Endothelial cell of umbilical vein (primary cell): ENCODE measurements around the gene JAKMIP3. TPM values are rescaled to one million over a fixed set of nuclear protein-coding genes. Genes with fewer than 3 reads are reported as not detected.

Experiments
- BruUV-seq: library from RNA; stranded (reverse); fragments of 400-500 nt; replicated peaks from 2 replicates; lab custom pipeline; 2021; lab: Mats Ljungman, UMichigan
- CTCF ChIA-PET: fragments of 300-600, 350-600 bp; sonication (Branson Sonifier 250); formaldehyde crosslinking; loops from one replicate; lab custom pipeline; 2021; ENCODE audit warnings: antibody characterized with exemption, inconsistent platforms; lab: Charles Lee
- POLR2A ChIA-PET: fragments of 300-600, 350-600 bp; sonication (Branson Sonifier 250); formaldehyde crosslinking; loops from one replicate; lab custom pipeline; 2021; ENCODE audit warnings: antibody characterized with exemption, inconsistent platforms; lab: Charles Lee
- DNase-seq: peaks from one replicate; pipeline ENCODE4 v3.0.0-alpha.2; 2011; ENCODE audit warnings: low read depth, low spot score
- FAIRE-seq: peaks from 2 replicates; lab custom pipeline; 2011; peaks lifted over from hg19 to GRCh38; lab: Jason Lieb, UNC
- H2AFZ ChIP-seq: 2 replicates; pipeline ENCODE4 v1.6.0; 2012; ENCODE audit warnings: low read depth, low read length, control low read depth, inconsistent platforms
- H3K27ac ChIP-seq: 2 replicates; pipeline ENCODE4 v1.5.1; 2011; ENCODE audit warnings: low read depth, mild to moderate bottlenecking, control low read depth, low read length, moderate library complexity; ENCODE audit not compliant: insufficient read depth
- H3K27me3 ChIP-seq, 2 experiments: 2 replicates each; pipeline versions ENCODE4 v1.6.0 to v1.6.1; 2011; ENCODE audit warnings: low read length in 2 of 2, mixed read lengths in 1 of 2; ENCODE audit not compliant: control insufficient read depth in 2 of 2, insufficient read depth in 2 of 2
- H3K36me3 ChIP-seq, 2 experiments: 2 replicates in 1 of 2; 3 replicates in 1 of 2; pipeline ENCODE4 v1.5.1; 2011; ENCODE audit warnings: low read length in 2 of 2, mild to moderate bottlenecking in 1 of 2, moderate library complexity in 1 of 2; ENCODE audit not compliant: control insufficient read depth in 2 of 2, insufficient read depth in 2 of 2; ENCODE audit errors: extremely low read depth in 1 of 2
- H3K4me1 ChIP-seq: 3 replicates; pipeline ENCODE4 v1.5.1; 2011; ENCODE audit warnings: mild to moderate bottlenecking, low read length; ENCODE audit not compliant: control insufficient read depth, insufficient read depth; ENCODE audit errors: extremely low read depth
- H3K4me2 ChIP-seq: 2 replicates; pipeline ENCODE4 v1.6.1; 2011; ENCODE audit warnings: low read length, control low read depth, mixed read lengths; ENCODE audit not compliant: insufficient read depth
- H3K4me3 ChIP-seq, 3 experiments: fragments of 200-600 bp in 1 of 3; sonication (generic), shearing (Covaris generic) in 1 of 3; replicated peaks in 1 of 3; 2 replicates each; pipeline ENCODE4 v1.5.1; 2011 to 2016; ENCODE audit warnings: control low read depth in 3 of 3, low read length in 3 of 3, mild to moderate bottlenecking in 2 of 3, inconsistent platforms in 1 of 3, low read depth in 1 of 3, moderate library complexity in 1 of 3; ENCODE audit not compliant: insufficient read depth in 1 of 3
- H3K79me2 ChIP-seq: 2 replicates; pipeline ENCODE4 v1.6.0; 2012; ENCODE audit warnings: low read length, inconsistent platforms; ENCODE audit not compliant: control insufficient read depth, insufficient read depth
- H3K9ac ChIP-seq: replicated peaks from 2 replicates; pipeline ENCODE3; 2011; ENCODE audit warnings: low read length, control low read depth; ENCODE audit not compliant: insufficient read depth; ENCODE audit errors: extremely low read depth
- H3K9me1 ChIP-seq: replicated peaks from 3 replicates; pipeline ENCODE4 v1.6.0; 2011; ENCODE audit warnings: mild to moderate bottlenecking, low read length; ENCODE audit not compliant: control insufficient read depth, insufficient read depth; ENCODE audit errors: extremely low read depth
- H3K9me3 ChIP-seq: replicated peaks from 2 replicates; pipeline ENCODE4 v1.5.1; 2012; ENCODE audit warnings: low read length, inconsistent platforms; ENCODE audit not compliant: control insufficient read depth, insufficient read depth
- H4K20me1 ChIP-seq: replicated peaks from 2 replicates; pipeline ENCODE3; 2011; ENCODE audit warnings: mild to moderate bottlenecking, low read length; ENCODE audit not compliant: control insufficient read depth, insufficient read depth; ENCODE audit errors: extremely low read depth
- CTCF ChIP-seq, 2 donors: IDR thresholded peaks; 1 replicate in 1 of 2; 2 replicates in 1 of 2; pipeline ENCODE4 v1.5.1; 2011; ENCODE audit warnings: low read length in 2 of 2, mild to moderate bottlenecking in 2 of 2, moderate library complexity in 2 of 2, control low read depth in 1 of 2, inconsistent platforms in 1 of 2, low read depth in 1 of 2; ENCODE audit not compliant: insufficient read depth in 1 of 2; ENCODE audit errors: extremely low read depth in 1 of 2
- GATA2 ChIP-seq: IDR thresholded peaks from 2 replicates; pipeline ENCODE4 v1.7.0; 2011; ENCODE audit warnings: low read depth, mild to moderate bottlenecking, moderate library complexity, mixed read lengths, low read length; ENCODE audit not compliant: insufficient read length, insufficient read depth
- JUN ChIP-seq: IDR thresholded peaks from 2 replicates; pipeline ENCODE4 v1.6.1; 2011; ENCODE audit warnings: borderline replicate concordance, low read depth; ENCODE audit not compliant: insufficient read length, insufficient read depth
- MAX ChIP-seq: IDR thresholded peaks from 2 replicates; pipeline ENCODE4 v1.6.1; 2011; ENCODE audit not compliant: insufficient read depth, insufficient read length
- MYC ChIP-seq: IDR thresholded peaks from one replicate; pipeline ENCODE4 v1.6.1; 2011; ENCODE audit warnings: mild to moderate bottlenecking, low read depth, low read length
- POLR2A ChIP-seq: IDR thresholded peaks from 2 replicates; pipeline ENCODE4 v1.6.1; 2012; ENCODE audit warnings: low read depth, mild to moderate bottlenecking, control low read depth, low read length
- POLR2AphosphoS5 ChIP-seq: IDR thresholded peaks from 2 replicates; pipeline ENCODE4 v1.6.1; 2012; ENCODE audit warnings: low read depth, mild to moderate bottlenecking, control low read depth, low read length, moderate library complexity; ENCODE audit not compliant: insufficient read depth
- dilution Hi-C: fragments of 300-500 bp; cut with MboI; formaldehyde crosslinking; loops from one replicate; pipeline ENCODE4 v1.15.0; 2019; ENCODE audit warnings: low sequenced_read_pairs; ENCODE audit not compliant: extremely low pct_ligation_motif_present
- intact Hi-C: fragments of 100-400 bp; cut with micrococcal nuclease; formaldehyde crosslinking; loops from one replicate; pipeline ENCODE4 v1.10.0; 2022
- polyA plus RNA-seq, 4 experiments: library from polyadenylated mRNA; depleted of rRNA in 3 of 4; stranded (reverse) in 3 of 4; unstranded in 1 of 4; fragments of >200 nt; gene quantifications; 2 replicates each; pipeline versions ENCODE4 v1.2.1 to v1.2.3, GENCODE V29; 2011 to 2012; ENCODE audit warnings: missing spikeins in 1 of 4
- total RNA-seq: library from RNA; stranded (reverse); gene quantifications from 2 replicates; pipeline ENCODE4 v1.2.3, GENCODE V29; 2021

JAKMIP3 gene
- total and polyA plus RNA-seq, 2 donors (not counting 3 experiments of a cell fraction or from before 2014, with no cell fraction given), result 0.01 TPM; not detected in 1

- no peak for DNase-seq
- H2AFZ ChIP-seq, result no peak overlapping the region
- H4K20me1 ChIP-seq, result no peaks in the 10 kb centered on the region
- H3K4me2 ChIP-seq, result no peak overlapping the region
- H3K4me1 ChIP-seq, result no peaks in the 10 kb centered on the region
- no peaks in the 10 kb centered on the region for H3K79me2 ChIP-seq
- H3K9me1 ChIP-seq, result no peaks in the 10 kb centered on the region
- no peaks in the 10 kb centered on the region for H3K27me3 ChIP-seq
- no peak for FAIRE-seq
- no peaks in the 10 kb centered on the region for H3K9me3 ChIP-seq
- H3K4me3 ChIP-seq, result no peak overlapping the region
- intact Hi-C loops (no loop called here), dilution Hi-C loops (no loop called here)
- POLR2A ChIA-PET, result no interaction called here
- no peak for TF ChIP-seq JUN
- no peak for TF ChIP-seq MAX
- no peak for TF ChIP-seq GATA2
- no peak for TF ChIP-seq POLR2AphosphoS5
- TF ChIP-seq CTCF (IDR thresholded peaks at IDR 0.05; ENCODE audit: extremely low read depth in 1 of 2, insufficient read depth in 1 of 2, low read depth in 1 of 2, low read length in 2 of 2), result no peak
- TF ChIP-seq POLR2A, result no peak
- H3K36me3 ChIP-seq, result no peaks in the 10 kb centered on the region
- no TSS peak for BruUV-seq
- CTCF ChIA-PET, result no interaction called here
- H3K9ac ChIP-seq, result no peak overlapping the region
- no peak overlapping the region for H3K27ac ChIP-seq
Observed at GRCh38 chr10:132112611-132113010, 46.9 kb downstream of the JAKMIP3 start.

GRCh38 chr10:132113206-132113605 is 47.5 kb downstream of the JAKMIP3 start:
- CTCF ChIA-PET, result no interaction called here
- intact Hi-C loops, result no loop called here
- no peak for FAIRE-seq
- no peak for TF ChIP-seq MAX
- TF ChIP-seq MYC, result no peak
- TF ChIP-seq POLR2A, result no peak
- TF ChIP-seq CTCF (IDR thresholded peaks at IDR 0.05; ENCODE audit: extremely low read depth in 1 of 2, insufficient read depth in 1 of 2, low read depth in 1 of 2, low read length in 2 of 2), result no peak
- POLR2A ChIA-PET, result no interaction called here
- H3K27me3 ChIP-seq, result no peaks in the 10 kb centered on the region
- no peak overlapping the region for H3K4me3 ChIP-seq
- no TSS peak for BruUV-seq
- no peaks in the 10 kb centered on the region for H4K20me1 ChIP-seq
- H3K4me1 ChIP-seq, result no peaks in the 10 kb centered on the region
- dilution Hi-C loops, result no loop called here
- H3K27ac ChIP-seq, result no peak overlapping the region
- no peaks in the 10 kb centered on the region for H3K9me1 ChIP-seq
- H3K9me3 ChIP-seq, result no peaks in the 10 kb centered on the region
- no peaks in the 10 kb centered on the region for H3K79me2 ChIP-seq
- H3K36me3 ChIP-seq, result no peaks in the 10 kb centered on the region
- DNase-seq, result no peak
- H3K4me2 ChIP-seq, result no peak overlapping the region
- H3K9ac ChIP-seq, result no peak overlapping the region
- H2AFZ ChIP-seq, result no peak overlapping the region
